CD4-positive, CD25-positive, alpha-beta regulatory T cell (primary cell): Measurements from ENCODE around the gene ZPR1. TPM values are rescaled to one million over a fixed set of nuclear protein-coding genes. Genes with fewer than 3 reads are reported as not detected.

Source experiments
- ATAC-seq, 2 donors: fragments of 150-1000 bp; cut with Tn5 transposase; one replicate each; pipeline ENCODE4 v1.10.0; 2021; ENCODE audit warnings: low read depth in 2 of 2, moderate number of reproducible peaks in 2 of 2, moderate library complexity in 1 of 2
- DNase-seq, 3 donors: peaks; one replicate each; pipeline versions ENCODE4 v3.0.0 to v3.0.0-alpha.2; 2012 to 2022; ENCODE audit warnings: mixed read lengths in 1 of 3
- H3K27ac ChIP-seq: one replicate; pipeline ENCODE4 v1.7.0; 2013; ENCODE audit warnings: mild to moderate bottlenecking, low read length; ENCODE audit not compliant: insufficient read depth, poor library complexity, severe bottlenecking
- H3K27me3 ChIP-seq: one replicate; pipeline ENCODE4 v1.7.0; 2013; ENCODE audit warnings: low read length; ENCODE audit not compliant: control insufficient read depth, insufficient read depth
- H3K36me3 ChIP-seq: one replicate; pipeline ENCODE4 v1.7.0; 2013; ENCODE audit warnings: mild to moderate bottlenecking, low read length, moderate library complexity; ENCODE audit not compliant: control insufficient read depth, insufficient read depth
- H3K4me1 ChIP-seq: 2 replicates; pipeline ENCODE4 v1.7.0; 2013; ENCODE audit warnings: mild to moderate bottlenecking, low read length; ENCODE audit not compliant: insufficient read depth, control insufficient read depth, poor library complexity, severe bottlenecking
- H3K4me3 ChIP-seq: one replicate; pipeline ENCODE4 v1.7.0; 2013; ENCODE audit warnings: low read depth, mild to moderate bottlenecking, low read length, moderate library complexity
- H3K9me3 ChIP-seq, 2 experiments: 1 replicate in 1 of 2; 2 replicates in 1 of 2; pipeline ENCODE4 v1.7.0; 2013; ENCODE audit warnings: low read length in 2 of 2, mild to moderate bottlenecking in 1 of 2, moderate library complexity in 1 of 2; ENCODE audit not compliant: control insufficient read depth in 2 of 2
- H3K27ac Mint-ChIP-seq, 3 donors: one replicate each; pipeline ENCODE4 v1.8.0; 2020 to 2022; ENCODE audit warnings: mild to moderate bottlenecking in 3 of 3, mixed read lengths in 3 of 3, moderate library complexity in 2 of 3
- H3K27me3 Mint-ChIP-seq: one replicate; pipeline ENCODE4 v1.8.0; 2022; ENCODE audit warnings: mild to moderate bottlenecking, mixed read lengths
- H3K36me3 Mint-ChIP-seq: one replicate; pipeline ENCODE4 v1.8.0; 2020; ENCODE audit warnings: mixed read lengths
- H3K4me1 Mint-ChIP-seq, 4 donors: one replicate each; pipeline ENCODE4 v1.8.0; 2020 to 2022; ENCODE audit warnings: mixed read lengths in 4 of 4, mild to moderate bottlenecking in 1 of 4
- H3K4me3 Mint-ChIP-seq, 4 donors: one replicate each; pipeline ENCODE4 v1.8.0; 2020 to 2022; ENCODE audit warnings: mild to moderate bottlenecking in 4 of 4, mixed read lengths in 4 of 4, moderate library complexity in 3 of 4
- H3K9me3 Mint-ChIP-seq, 7 donors: one replicate each; pipeline ENCODE4 v1.8.0; 2020 to 2022; ENCODE audit warnings: mixed read lengths in 7 of 7, mild to moderate bottlenecking in 3 of 7, moderate library complexity in 2 of 7
- polyA plus RNA-seq, 4 donors: library from polyadenylated mRNA; unstranded; fragments of 300-500 nt; fragmentation: Illumina TruSeq; gene quantifications; one replicate each; pipeline ENCODE4 v1.2.3, GENCODE V29; 2021
- total RNA-seq: library from RNA; stranded (reverse); gene quantifications from one replicate; pipeline ENCODE4 v1.2.3, GENCODE V29; 2022

Gene ZPR1
- total and polyA plus RNA-seq, 5 donors from 2014 or later = 43.4 to 99.8 (median 45.1) TPM

DNA sequence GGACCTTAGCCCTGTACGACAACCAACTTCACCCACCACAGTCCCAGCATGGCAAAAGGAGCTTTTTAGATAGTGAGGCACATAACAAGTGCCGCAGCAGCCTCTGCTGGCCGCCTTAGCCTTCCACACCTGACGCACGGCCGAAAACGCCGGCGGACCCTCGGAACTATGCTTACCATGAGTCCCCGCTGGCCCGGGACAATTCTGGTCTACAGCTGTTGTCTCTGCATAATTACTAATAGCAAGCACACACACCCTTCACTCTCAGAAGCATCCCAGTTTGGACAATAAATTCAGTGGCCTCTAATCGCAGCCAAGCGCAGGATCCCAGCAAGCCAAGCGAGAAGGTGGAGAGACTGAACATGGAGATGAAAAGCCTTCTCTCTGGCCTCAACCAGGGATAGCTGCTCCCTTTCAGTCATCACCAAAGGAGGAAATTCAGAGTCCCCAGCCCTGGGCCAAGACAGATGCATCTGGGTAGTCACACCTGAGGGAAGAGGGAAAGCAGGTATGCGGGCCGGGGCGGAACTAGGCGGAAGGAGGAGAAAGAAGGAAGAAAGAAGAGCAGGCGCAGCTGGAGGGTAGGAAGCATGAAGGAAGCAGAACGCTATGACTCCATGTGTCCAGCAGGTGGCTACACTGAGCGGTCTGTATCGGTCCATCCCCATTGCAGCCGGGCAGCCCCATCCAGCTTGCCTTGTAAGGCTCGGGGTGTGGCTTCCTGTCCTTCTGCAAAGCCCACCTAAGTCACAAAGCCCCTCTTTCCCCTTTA, 55.4 kb downstream of the ZPR1 start:
- no peak overlapping the region for H3K4me3 Mint-ChIP-seq
- peaks cover 0 to 2% (median 0%) of the 10 kb centered on the region in 7 donors for H3K9me3 Mint-ChIP-seq
- Histone ChIP-seq H3K27ac (no peak overlapping the region), H3K4me3 (no peak overlapping the region), H3K36me3 (no peaks in the 10 kb centered on the region), H3K4me1 (peaks cover 3% of the 10 kb centered on the region), H3K27me3 (no peaks in the 10 kb centered on the region), H3K9me3 (no peaks in the 10 kb centered on the region)
- DNase-seq = peak; percentile 37 to 61 (median 45)
- peak overlapping the region in 1 of 3 donors; percentile 69 for H3K27ac Mint-ChIP-seq
- peaks cover 0 to 7% (median 4%) of the 10 kb centered on the region in 4 donors for H3K4me1 Mint-ChIP-seq
- H3K36me3 Mint-ChIP-seq = no peaks in the 10 kb centered on the region
- no peaks in the 10 kb centered on the region for H3K27me3 Mint-ChIP-seq
- peak; percentile 73 to 77 for ATAC-seq

GRCh38 chr11:116731821-116732220, 56.0 kb downstream of the ZPR1 start:
- Histone ChIP-seq H3K27ac (no peak overlapping the region), H3K36me3 (no peaks in the 10 kb centered on the region), H3K4me3 (no peak overlapping the region), H3K4me1 (peaks cover 3% of the 10 kb centered on the region), H3K27me3 (no peaks in the 10 kb centered on the region), H3K9me3 (no peaks in the 10 kb centered on the region)
- Mint-ChIP-seq H3K27me3 (no peaks in the 10 kb centered on the region), H3K4me3 (no peak overlapping the region), H3K9me3 (peaks cover 0 to 2% (median 0%) of the 10 kb centered on the region in 7 donors), H3K4me1 (peaks cover 0 to 7% (median 4%) of the 10 kb centered on the region in 4 donors), H3K36me3 (no peaks in the 10 kb centered on the region), H3K27ac (peak overlapping the region in 1 of 3 donors; percentile 36)
- ATAC-seq = no peak
- DNase-seq = no peak

GRCh38 chr11:116731097-116731761, 56.6 kb downstream of the ZPR1 start:
- H3K4me3 ChIP-seq = no peak overlapping the region
- H3K27ac Mint-ChIP-seq = no peak overlapping the region
- H3K4me3 Mint-ChIP-seq = no peak overlapping the region

GRCh38 chr11:116730601-116731000, 57.2 kb downstream of the ZPR1 start:
- no peak overlapping the region for H3K4me3 Mint-ChIP-seq
- no peak overlapping the region for H3K27ac Mint-ChIP-seq
- H3K27me3 Mint-ChIP-seq = peaks cover 5% of the 10 kb centered on the region
- H3K4me1 Mint-ChIP-seq = peaks cover 0 to 7% (median 4%) of the 10 kb centered on the region in 4 donors
- Histone ChIP-seq H3K27ac (no peak overlapping the region), H3K36me3 (no peaks in the 10 kb centered on the region), H3K4me3 (no peak overlapping the region), H3K9me3 (no peaks in the 10 kb centered on the region), H3K4me1 (peaks cover 3% of the 10 kb centered on the region), H3K27me3 (no peaks in the 10 kb centered on the region)
- no peak for ATAC-seq
- H3K9me3 Mint-ChIP-seq = peaks cover 0 to 2% (median 0%) of the 10 kb centered on the region in 7 donors
- no peaks in the 10 kb centered on the region for H3K36me3 Mint-ChIP-seq
- DNase-seq = no peak

More at GRCh38 chr11:116731097-116731761, 56.6 kb downstream of the ZPR1 start:
- Mint-ChIP-seq H3K9me3 (peaks cover 0 to 2% (median 0%) of the 10 kb centered on the region in 7 donors), H3K4me1 (peaks cover 0 to 7% (median 4%) of the 10 kb centered on the region in 4 donors), H3K36me3 (no peaks in the 10 kb centered on the region), H3K27me3 (peaks cover 4% of the 10 kb centered on the region)
- ATAC-seq = no peak
- Histone ChIP-seq H3K27ac (no peak overlapping the region), H3K27me3 (no peaks in the 10 kb centered on the region), H3K36me3 (no peaks in the 10 kb centered on the region), H3K4me1 (peaks cover 3% of the 10 kb centered on the region), H3K9me3 (no peaks in the 10 kb centered on the region)
- no peak for DNase-seq

- no peaks in the 10 kb centered on the region for H3K27me3 ChIP-seq
- ATAC-seq (no peak), DNase-seq (no peak)
- H3K4me3 Mint-ChIP-seq = no peak overlapping the region
- H3K27ac Mint-ChIP-seq = no peak overlapping the region
- no peaks in the 10 kb centered on the region for H3K9me3 ChIP-seq
- peaks cover 5% of the 10 kb centered on the region for H3K27me3 Mint-ChIP-seq
- peaks cover 0 to 2% (median 0%) of the 10 kb centered on the region in 7 donors for H3K9me3 Mint-ChIP-seq
- H3K36me3 Mint-ChIP-seq = no peaks in the 10 kb centered on the region
- no peak overlapping the region for H3K4me3 ChIP-seq
- H3K36me3 ChIP-seq = no peaks in the 10 kb centered on the region
- H3K4me1 ChIP-seq = peaks cover 3% of the 10 kb centered on the region
- peaks cover 0 to 7% (median 4%) of the 10 kb centered on the region in 4 donors for H3K4me1 Mint-ChIP-seq
- no peak overlapping the region for H3K27ac ChIP-seq
Measured at GRCh38 chr11:116730241-116730561, 57.6 kb downstream of the ZPR1 start.

DNA sequence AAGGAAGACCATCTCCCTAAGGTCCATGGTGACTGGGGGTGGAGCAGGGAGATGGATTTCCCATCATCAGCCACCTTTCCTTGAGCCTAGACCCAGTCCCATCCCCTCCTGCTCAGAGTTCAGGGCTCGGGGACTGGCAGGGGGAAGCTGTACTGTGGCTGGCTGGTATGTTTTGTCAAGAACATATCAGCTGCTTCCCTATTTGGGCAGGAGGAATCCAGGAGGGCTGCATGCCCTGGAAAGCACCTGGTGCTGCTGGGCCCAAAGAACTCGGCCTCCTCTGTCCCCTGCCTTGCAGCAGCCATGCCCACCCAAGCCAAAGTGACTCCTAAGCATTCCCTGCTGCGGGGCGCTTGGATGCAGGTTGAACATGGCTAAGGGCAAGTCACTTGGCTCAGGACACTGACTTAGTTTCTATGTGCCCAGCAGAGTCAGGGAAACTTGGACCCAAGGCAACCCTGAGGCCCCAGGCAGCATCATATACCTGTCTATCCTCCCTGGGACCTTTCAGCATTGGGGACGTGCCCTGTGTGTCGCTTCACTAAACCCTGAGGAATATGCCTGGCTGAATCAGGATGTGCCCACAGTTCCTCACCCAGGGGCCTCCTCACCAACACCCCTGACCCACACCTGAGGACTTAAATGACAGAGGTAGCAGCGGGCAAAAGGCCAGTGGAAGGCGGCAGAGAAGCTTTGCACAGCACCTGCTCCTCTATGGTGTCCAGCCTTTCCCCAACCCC, 58.2 kb downstream of the ZPR1 start:
- ATAC-seq = no peak
- Mint-ChIP-seq H3K36me3 (no peaks in the 10 kb centered on the region), H3K27ac (no peak overlapping the region), H3K9me3 (peaks cover 0 to 2% (median 0%) of the 10 kb centered on the region in 7 donors), H3K4me3 (no peak overlapping the region), H3K27me3 (peaks cover 5% of the 10 kb centered on the region), H3K4me1 (peaks cover 0 to 7% (median 4%) of the 10 kb centered on the region in 4 donors)
- peaks cover 3% of the 10 kb centered on the region for H3K4me1 ChIP-seq
- DNase-seq = no peak
- H3K9me3 ChIP-seq = no peaks in the 10 kb centered on the region
- no peak overlapping the region for H3K27ac ChIP-seq
- no peaks in the 10 kb centered on the region for H3K27me3 ChIP-seq
- no peaks in the 10 kb centered on the region for H3K36me3 ChIP-seq
- H3K4me3 ChIP-seq = no peak overlapping the region

GRCh38 chr11:116727990-116728389, 59.8 kb downstream of the ZPR1 start:
- H3K36me3 Mint-ChIP-seq = no peaks in the 10 kb centered on the region
- Histone ChIP-seq H3K4me1 (peaks cover 3% of the 10 kb centered on the region), H3K27me3 (no peaks in the 10 kb centered on the region), H3K4me3 (no peak overlapping the region), H3K36me3 (no peaks in the 10 kb centered on the region), H3K27ac (no peak overlapping the region), H3K9me3 (no peaks in the 10 kb centered on the region)
- peaks cover 12% of the 10 kb centered on the region for H3K27me3 Mint-ChIP-seq
- no peak overlapping the region for H3K27ac Mint-ChIP-seq
- ATAC-seq (no peak), DNase-seq (no peak)
- no peak overlapping the region for H3K4me3 Mint-ChIP-seq
- peaks cover 0 to 7% (median 4%) of the 10 kb centered on the region in 4 donors for H3K4me1 Mint-ChIP-seq
- peaks cover 0 to 2% (median 0%) of the 10 kb centered on the region in 7 donors for H3K9me3 Mint-ChIP-seq
